ENCODE measurements around the gene GZMH. TPM values are rescaled to one million over a fixed set of nuclear protein-coding genes. Genes with fewer than 3 reads are reported as not detected.

The GZMH gene
- total and polyA plus RNA-seq, 2 donors, result 0.34 TPM; not detected in 1

DNA sequence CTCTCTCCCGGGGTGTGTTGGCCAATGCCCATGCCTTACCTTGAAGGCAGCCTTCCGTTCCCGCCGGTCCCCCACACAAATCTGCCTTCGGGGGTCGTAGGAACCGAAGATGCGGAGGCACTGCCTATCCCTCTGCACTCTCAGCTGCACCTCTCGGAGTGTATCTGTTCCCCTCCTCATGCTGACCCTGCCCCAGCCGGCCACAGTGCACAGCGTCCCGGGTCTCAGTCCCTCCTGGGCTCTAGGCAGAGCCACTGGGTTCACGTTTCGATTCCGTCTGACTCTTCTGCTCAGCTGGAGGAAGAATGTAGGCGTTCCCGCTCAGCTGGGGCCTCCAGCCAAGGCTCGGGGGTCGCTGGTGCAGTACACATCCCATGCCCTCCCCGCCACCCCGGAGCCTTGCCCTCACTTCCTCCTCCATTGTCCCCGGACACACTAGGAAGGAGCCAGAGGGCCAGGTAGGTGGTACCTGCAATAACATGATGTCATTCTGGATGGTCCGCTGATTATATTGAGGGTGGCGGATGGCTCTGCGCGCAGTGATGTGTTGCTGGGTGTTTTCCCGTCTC lies 35.2 kb downstream of the GZMH start:
- H3K4me1 ChIP-seq (ENCODE audit: insufficient read depth), result no peaks in the 10 kb centered on the region
- 80% methylated on average over 27 of the region's 27 CpGs for WGBS
- H3K4me3 ChIP-seq (ENCODE audit: low read depth, low read length), result no peak overlapping the region
- DNase-seq (ENCODE audit: extremely low spot score), result no peak
- H3K36me3 ChIP-seq (ENCODE audit: insufficient read depth), result no peaks in the 10 kb centered on the region
- H3K27ac ChIP-seq (ENCODE audit: low read depth), result no peak overlapping the region

- 69% methylated on average over 2 of the region's 2 CpGs for WGBS
- Histone ChIP-seq H3K36me3 (ENCODE audit: insufficient read depth) (no peaks in the 10 kb centered on the region), H3K4me3 (ENCODE audit: low read depth, low read length) (no peak overlapping the region), H3K27ac (ENCODE audit: low read depth) (no peak overlapping the region), H3K4me1 (ENCODE audit: insufficient read depth) (no peaks in the 10 kb centered on the region)
- no peak for DNase-seq (ENCODE audit: extremely low spot score)
Measured at GRCh38 chr14:24566318-24566717, 43.2 kb downstream of the GZMH start.

DNA sequence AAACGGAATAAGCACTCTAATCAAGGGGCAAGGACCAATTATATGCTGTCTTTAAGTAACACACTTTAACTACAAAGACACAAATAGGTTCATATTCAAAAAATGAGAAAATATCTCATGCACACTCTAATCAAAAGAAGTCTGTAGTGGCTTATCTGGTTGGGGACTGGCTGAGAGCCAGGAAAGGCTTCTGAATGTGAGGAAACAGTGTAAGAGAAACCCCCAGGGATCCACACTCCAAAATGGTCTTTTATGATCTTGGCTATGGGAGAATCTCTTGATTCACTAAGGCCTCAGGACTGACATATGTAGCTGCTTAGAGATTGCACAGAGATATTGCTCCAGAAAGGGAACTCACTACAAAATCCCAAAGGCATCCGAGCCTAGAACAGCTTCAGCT lies 43.7 kb downstream of the GZMH start:
- WGBS, result 50% methylated on average over 2 of the region's 2 CpGs
- H3K36me3 ChIP-seq (ENCODE audit: insufficient read depth), result no peaks in the 10 kb centered on the region
- no peaks in the 10 kb centered on the region for H3K4me1 ChIP-seq (ENCODE audit: insufficient read depth)
- no peak overlapping the region for H3K4me3 ChIP-seq (ENCODE audit: low read depth, low read length)
- DNase-seq (ENCODE audit: extremely low spot score), result no peak
- no peak overlapping the region for H3K27ac ChIP-seq (ENCODE audit: low read depth)

GRCh38 chr14:24563505-24563904 lies 46.0 kb downstream of the GZMH start:
- Histone ChIP-seq H3K4me1 (ENCODE audit: insufficient read depth) (no peaks in the 10 kb centered on the region), H3K4me3 (ENCODE audit: low read depth, low read length) (no peak overlapping the region), H3K27ac (ENCODE audit: low read depth) (no peak overlapping the region), H3K36me3 (ENCODE audit: insufficient read depth) (no peaks in the 10 kb centered on the region)
- 63% methylated on average over 3 of the region's 3 CpGs for WGBS
- no peak for DNase-seq (ENCODE audit: extremely low spot score)

DNA sequence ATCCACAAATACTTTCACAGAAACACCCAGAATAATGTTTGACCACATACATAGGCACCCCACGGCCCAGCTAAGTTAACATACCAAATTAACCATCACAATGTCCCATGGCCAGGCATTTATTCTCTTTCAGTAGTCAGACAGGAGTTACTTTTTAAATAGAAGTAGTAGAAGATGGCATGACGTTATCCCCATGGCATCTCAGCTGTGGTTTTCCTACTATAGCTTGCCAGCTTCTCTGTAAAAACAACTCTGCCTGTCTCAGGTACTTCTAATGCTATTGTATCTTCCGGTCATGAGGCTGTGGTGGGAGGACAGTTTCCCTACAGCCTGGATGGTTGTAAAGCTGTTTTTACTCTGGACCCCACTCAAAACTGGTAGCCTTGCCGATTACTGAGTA lies 52.7 kb downstream of the GZMH start:
- Histone ChIP-seq H3K27ac (ENCODE audit: low read depth) (no peak overlapping the region), H3K4me3 (ENCODE audit: low read depth, low read length) (no peak overlapping the region), H3K4me1 (ENCODE audit: insufficient read depth) (no peaks in the 10 kb centered on the region), H3K36me3 (ENCODE audit: insufficient read depth) (no peaks in the 10 kb centered on the region)
- WGBS, result 62% methylated on average over 4 of the region's 4 CpGs
- no peak for DNase-seq (ENCODE audit: extremely low spot score)

Other genes with a start within 250 kb of the GZMH start
- gene NFATC4, start 241.5 kb downstream of the GZMH start, total RNA-seq, result 41.8 TPM
- gene NFATC4, start 241.5 kb downstream of the GZMH start, polyA plus RNA-seq, result 136 TPM
- gene NYNRIN, start 210.7 kb downstream of the GZMH start, total RNA-seq, result 35.4 TPM
- 13.5 TPM for gene NYNRIN, start 210.7 kb downstream of the GZMH start, polyA plus RNA-seq
- 1.8 TPM for gene CBLN3, start 180.0 kb downstream of the GZMH start, total RNA-seq
- gene CBLN3, start 180.0 kb downstream of the GZMH start, polyA plus RNA-seq, result 5.9 TPM
- gene KHNYN, start 179.7 kb downstream of the GZMH start, total RNA-seq, result 51.4 TPM
- 37.5 TPM for gene KHNYN, start 179.7 kb downstream of the GZMH start, polyA plus RNA-seq
- 12.3 TPM for gene SDR39U1, start 166.9 kb downstream of the GZMH start, total RNA-seq
- gene SDR39U1, start 166.9 kb downstream of the GZMH start, polyA plus RNA-seq, result 70.9 TPM
- gene CMA1, start 101.4 kb downstream of the GZMH start, total RNA-seq, result 3.2 TPM
- gene CMA1, start 101.4 kb downstream of the GZMH start, polyA plus RNA-seq, result 2.1 TPM
- 9.8 TPM for gene CTSG, start 33.4 kb downstream of the GZMH start, total RNA-seq
- 5.4 TPM for gene CTSG, start 33.4 kb downstream of the GZMH start, polyA plus RNA-seq
- gene GZMB, start 24.5 kb upstream of the GZMH start, total RNA-seq, result not detected
- gene GZMB, start 24.5 kb upstream of the GZMH start, polyA plus RNA-seq, result 0.49 TPM